HepG2 (cell line): ENCODE data around the gene DNAJC5. TPM values are rescaled to one million over a fixed set of nuclear protein-coding genes. Genes with fewer than 3 reads are reported as not detected.
A peak's percentile ranks its signal among the peaks of the same experiment; 100 is the strongest.

Source experiments
- CEBPG ChIP-seq: IDR thresholded peaks from 2 replicates; pipeline ENCODE4 v1.6.1; 2016
- CREM ChIP-seq, 2 experiments: sonication (generic) in 1 of 2; formaldehyde crosslinking in 1 of 2; IDR thresholded peaks; 2 replicates each; pipeline versions ENCODE4 v1.4.0 to v1.6.1; 2016 to 2020; ENCODE audit warnings: antibody characterized with exemption in 1 of 2, mild to moderate bottlenecking in 1 of 2, missing genetic modification reagents in 1 of 2
- DNMT3B ChIP-seq: conservative IDR thresholded peaks from 2 replicates; pipeline ENCODE4 v1.6.1; 2016; ENCODE audit warnings: missing biosample characterization, control low read depth
- HMGXB3 ChIP-seq: sonication (generic); formaldehyde crosslinking; IDR thresholded peaks from 2 replicates; pipeline ENCODE4 v1.4.0; 2020; ENCODE audit warnings: missing genetic modification reagents, borderline replicate concordance
- IRX3 ChIP-seq: sonication (generic); formaldehyde crosslinking; IDR thresholded peaks from 2 replicates; pipeline ENCODE4 v1.8.1; 2023; ENCODE audit warnings: mild to moderate bottlenecking, low read depth, missing genetic modification reagents, borderline replicate concordance
- PATZ1 ChIP-seq: sonication (generic); formaldehyde crosslinking; IDR thresholded peaks from 2 replicates; pipeline ENCODE4 v1.4.0; 2020; ENCODE audit warnings: missing genetic modification reagents
- PHF21A ChIP-seq: sonication (generic); formaldehyde crosslinking; IDR thresholded peaks from 2 replicates; pipeline ENCODE4 v1.5.0; 2020; ENCODE audit warnings: mild to moderate bottlenecking, missing genetic modification reagents
- SPEN ChIP-seq: sonication (generic); formaldehyde crosslinking; IDR thresholded peaks from 2 replicates; pipeline ENCODE4 v1.5.1; 2020; ENCODE audit warnings: low read depth, mild to moderate bottlenecking, missing genetic modification reagents
- XRCC5 ChIP-seq: fragments of 200-400 bp; formaldehyde crosslinking; optimal IDR thresholded peaks from 2 replicates; pipeline ENCODE3; 2017; ENCODE audit warnings: mild to moderate bottlenecking, low read length
- ZNF550 ChIP-seq: sonication (generic); formaldehyde crosslinking; IDR thresholded peaks from 2 replicates; pipeline ENCODE4 v1.4.0; 2020; ENCODE audit warnings: mild to moderate bottlenecking, missing genetic modification reagents, borderline replicate concordance
- ZNF674 ChIP-seq: sonication (generic); formaldehyde crosslinking; IDR thresholded peaks from 2 replicates; pipeline ENCODE4 v1.5.0; 2020; ENCODE audit warnings: low read depth, mild to moderate bottlenecking, missing genetic modification reagents
- ZNF839 ChIP-seq: sonication (generic); formaldehyde crosslinking; IDR thresholded peaks from 2 replicates; pipeline ENCODE4 v1.4.0; 2020; ENCODE audit warnings: missing genetic modification reagents, mild to moderate bottlenecking, borderline replicate concordance
- ZNF891 ChIP-seq: sonication (generic); formaldehyde crosslinking; IDR thresholded peaks from 2 replicates; pipeline ENCODE4 v1.5.0; 2020; ENCODE audit warnings: mild to moderate bottlenecking, missing genetic modification reagents
- polyA plus RNA-seq, 8 experiments: library from polyadenylated mRNA; depleted of rRNA in 3 of 8; stranded (reverse) in 7 of 8; unstranded in 1 of 8; fragments of >200 nt; fragmentation: Illumina TruSeq in 4 of 8; extraction: Trizol in 4 of 8; gene quantifications; 2 replicates each; pipeline versions ENCODE4 v1.2.1 to v1.2.3, GENCODE V29; 2011 to 2016; ENCODE audit warnings: low read depth in 4 of 8, missing spikeins in 1 of 8, mixed read lengths in 1 of 8; ENCODE audit not compliant: insufficient read depth in 1 of 8
- total RNA-seq, 5 experiments: library from RNA; depleted of rRNA; stranded (reverse); fragments of >200 nt; fragmentation: Illumina TruSeq; extraction: Trizol; gene quantifications; 2 replicates each; pipeline ENCODE4 v1.2.3, GENCODE V29; 2016; ENCODE audit warnings: low read depth in 1 of 5
- TF ChIP-seq, protein P1 (sequence below): sonication (generic); formaldehyde crosslinking; IDR thresholded peaks from 2 replicates; pipeline ENCODE4 v1.8.0; 2022; ENCODE audit warnings: missing genetic modification reagents, mild to moderate bottlenecking, borderline replicate concordance
- TF ChIP-seq, protein P2 (sequence below): sonication (generic); formaldehyde crosslinking; IDR thresholded peaks from 2 replicates; pipeline ENCODE4 v1.5.0; 2020; ENCODE audit warnings: mild to moderate bottlenecking, missing genetic modification reagents, borderline replicate concordance
- TF ChIP-seq, protein P3 (sequence below): sonication (generic); formaldehyde crosslinking; IDR thresholded peaks from 2 replicates; pipeline ENCODE4 v1.8.1; 2023; ENCODE audit warnings: mild to moderate bottlenecking, inconsistent platforms, moderate library complexity, missing genetic modification reagents, borderline replicate concordance

DNAJC5 gene
- total and polyA plus RNA-seq, 2 of the 13 experiments (the other 11 are each of a cell fraction or from before 2014, with no cell fraction given), result 42.8 to 64.5 TPM

DNA sequence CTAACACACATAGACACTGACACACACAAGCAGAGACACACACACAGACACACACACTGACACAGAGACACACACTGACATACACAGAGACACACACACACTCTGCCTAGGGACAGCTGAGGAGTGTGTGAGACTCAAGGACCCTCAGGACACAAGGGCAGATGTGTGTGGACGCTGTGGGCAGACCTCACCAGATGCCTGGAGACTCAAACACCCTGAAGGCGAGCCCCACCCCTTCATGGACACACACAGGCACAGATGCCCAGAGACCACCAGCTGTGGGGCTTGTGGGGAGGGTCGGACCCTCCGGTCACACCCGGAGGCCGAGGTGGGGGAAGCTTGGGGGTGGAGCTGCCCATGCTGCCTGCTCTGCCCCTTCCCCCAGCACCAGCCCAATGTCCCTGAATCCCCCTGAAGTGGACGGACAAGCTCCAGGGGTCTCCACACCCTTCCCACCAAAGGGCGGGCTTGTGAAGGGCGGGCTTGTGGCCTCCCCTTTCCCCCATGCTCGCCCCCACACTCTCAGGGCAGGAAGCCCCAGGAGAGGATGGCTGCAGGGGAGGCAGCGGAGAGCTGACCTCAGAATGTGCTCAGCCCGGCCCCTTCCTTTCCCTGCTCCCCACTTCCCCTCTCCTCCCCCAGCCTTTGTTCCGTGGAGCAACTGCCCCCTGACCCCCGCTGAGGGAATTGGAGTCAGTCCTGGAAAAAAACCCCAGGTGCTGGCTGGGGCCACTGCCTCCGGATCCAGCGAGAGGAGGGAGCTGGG is 47.5 kb upstream of the DNAJC5 start (continued):
- TF ChIP-seq, protein P1, sequence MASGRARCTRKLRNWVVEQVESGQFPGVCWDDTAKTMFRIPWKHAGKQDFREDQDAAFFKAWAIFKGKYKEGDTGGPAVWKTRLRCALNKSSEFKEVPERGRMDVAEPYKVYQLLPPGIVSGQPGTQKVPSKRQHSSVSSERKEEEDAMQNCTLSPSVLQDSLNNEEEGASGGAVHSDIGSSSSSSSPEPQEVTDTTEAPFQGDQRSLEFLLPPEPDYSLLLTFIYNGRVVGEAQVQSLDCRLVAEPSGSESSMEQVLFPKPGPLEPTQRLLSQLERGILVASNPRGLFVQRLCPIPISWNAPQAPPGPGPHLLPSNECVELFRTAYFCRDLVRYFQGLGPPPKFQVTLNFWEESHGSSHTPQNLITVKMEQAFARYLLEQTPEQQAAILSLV, result 0 out of 2 replicates have a peak, but pooled peaks have one; percentile 24
- no peak for TF ChIP-seq CREM (IDR thresholded peaks at IDR 0.05)
- no peak for TF ChIP-seq CREM (CRISPR knock-in tag; IDR thresholded peaks at IDR 0.05)
- TF ChIP-seq CEBPG (CRISPR knock-in tag), result 0 out of 2 replicates have a peak, but pooled peaks have one; percentile 6
- TF ChIP-seq ZNF674 (CRISPR knock-in tag), result no peak
- TF ChIP-seq DNMT3B, result no peak
- peak; percentile 17 for TF ChIP-seq XRCC5
- TF ChIP-seq ZNF550 (CRISPR knock-in tag), result 0 out of 2 replicates have a peak, but pooled peaks have one; percentile 16
- TF ChIP-seq, protein P2, sequence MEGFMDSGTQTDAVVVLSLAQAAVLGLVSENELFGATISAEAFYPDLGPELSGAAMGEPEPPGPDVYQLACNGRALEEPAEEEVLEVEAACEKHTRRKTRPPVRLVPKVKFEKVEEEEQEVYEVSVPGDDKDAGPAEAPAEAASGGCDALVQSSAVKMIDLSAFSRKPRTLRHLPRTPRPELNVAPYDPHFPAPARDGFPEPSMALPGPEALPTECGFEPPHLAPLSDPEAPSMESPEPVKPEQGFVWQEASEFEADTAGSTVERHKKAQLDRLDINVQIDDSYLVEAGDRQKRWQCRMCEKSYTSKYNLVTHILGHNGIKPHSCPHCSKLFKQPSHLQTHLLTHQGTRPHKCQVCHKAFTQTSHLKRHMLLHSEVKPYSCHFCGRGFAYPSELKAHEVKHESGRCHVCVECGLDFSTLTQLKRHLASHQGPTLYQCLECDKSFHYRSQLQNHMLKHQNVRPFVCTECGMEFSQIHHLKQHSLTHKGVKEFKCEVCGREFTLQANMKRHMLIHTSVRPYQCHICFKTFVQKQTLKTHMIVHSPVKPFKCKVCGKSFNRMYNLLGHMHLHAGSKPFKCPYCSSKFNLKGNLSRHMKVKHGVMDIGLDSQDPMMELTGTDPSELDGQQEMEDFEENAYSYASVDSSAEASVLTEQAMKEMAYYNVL (CRISPR knock-in tag), result peak; percentile 79; the same call in 1 of the 2 replicates
- TF ChIP-seq PHF21A (CRISPR knock-in tag), result peak; percentile 92; the same call in 1 of the 2 replicates
- TF ChIP-seq SPEN (CRISPR knock-in tag), result peak; percentile 26; the same call in 1 of the 2 replicates
- 0 out of 2 replicates have a peak, but pooled peaks have one; percentile 10 for TF ChIP-seq ZNF839 (CRISPR knock-in tag)
- no peak for TF ChIP-seq HMGXB3 (CRISPR knock-in tag)
- TF ChIP-seq PATZ1 (CRISPR knock-in tag), result peak; percentile 74; the same call in 1 of the 2 replicates
- TF ChIP-seq, protein P3, sequence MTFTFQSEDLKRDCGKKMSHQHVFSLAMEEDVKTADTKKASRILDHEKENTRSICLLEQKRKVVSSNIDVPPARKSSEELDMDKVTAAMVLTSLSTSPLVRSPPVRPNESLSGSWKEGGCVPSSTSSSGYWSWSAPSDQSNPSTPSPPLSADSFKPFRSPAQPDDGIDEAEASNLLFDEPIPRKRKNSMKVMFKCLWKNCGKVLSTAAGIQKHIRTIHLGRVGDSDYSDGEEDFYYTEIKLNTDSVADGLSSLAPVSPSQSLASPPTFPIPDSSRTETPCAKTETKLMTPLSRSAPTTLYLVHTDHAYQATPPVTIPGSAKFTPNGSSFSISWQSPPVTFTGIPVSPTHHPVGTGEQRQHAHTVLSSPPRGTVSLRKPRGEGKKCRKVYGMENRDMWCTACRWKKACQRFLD (CRISPR knock-in tag), result peak; percentile 22; the same call in 1 of the 2 replicates
- TF ChIP-seq ZNF891 (CRISPR knock-in tag), result 0 out of 2 replicates have a peak, but pooled peaks have one; percentile 60
- no peak for TF ChIP-seq IRX3
